Suprapubic skin (tissue), 3 donors: Measurements from ENCODE around the gene TMTC1.

ENCODE experiments used
- CTCF ChIP-seq, 2 donors: fragments of 200-600 bp in 1 of 2; fragments of 450-650 bp in 1 of 2; sonication (generic) in 1 of 2; IDR thresholded peaks; one replicate each; pipeline ENCODE4 v1.5.1; 2016 to 2019; ENCODE audit warnings: antibody characterized with exemption in 2 of 2, mild to moderate bottlenecking in 1 of 2, moderate library complexity in 1 of 2
- EP300 ChIP-seq: sonication (generic); formaldehyde crosslinking; IDR thresholded peaks from one replicate; pipeline ENCODE4 v1.6.1; 2017; ENCODE audit warnings: antibody characterized with exemption

GRCh38 chr12:29517264-29517663 lies 266.5 kb downstream of the TMTC1 start:
- TF ChIP-seq CTCF (IDR thresholded peaks at IDR 0.05) (no peak), EP300 (no peak)
